Measurements from ENCODE around the gene ZNF367. TPM values are rescaled to one million over a fixed set of nuclear protein-coding genes. Genes with fewer than 3 reads are reported as not detected.

The ZNF367 gene
- total RNA-seq, 4 donors from 2014 or later = 2.2 to 7.1 (median 4.6) TPM

- TF ChIP-seq POLR2A (IDR thresholded peaks at IDR 0.05) = no peak
- TF ChIP-seq CTCF (IDR thresholded peaks at IDR 0.05) = no peak
- DNase-seq = peak; percentile 6
- intact Hi-C loops (cut with DNase I) = no loop called here
- no peak overlapping the region for H3K4me3 ChIP-seq
- no peaks in the 10 kb centered on the region for H3K27me3 ChIP-seq
- peaks cover 8 to 38% (median 16%) of the 10 kb centered on the region in 3 donors for H3K4me1 ChIP-seq
- 40 to 45% methylated on average over 5 of the region's 6 CpGs for WGBS, 2 donors
- H3K9me3 ChIP-seq = no peaks in the 10 kb centered on the region
- peaks cover 0 to 38% (median 2%) of the 10 kb centered on the region in 3 donors for H3K36me3 ChIP-seq
- peak overlapping the region in 3 of 4 donors; percentile 63 to 83 (median 74) for H3K27ac ChIP-seq
Measured at GRCh38 chr9:96344458-96345180, 73.6 kb downstream of the ZNF367 start.

GRCh38 chr9:96343515-96344360, 74.4 kb downstream of the ZNF367 start:
- Histone ChIP-seq H3K27me3 (no peaks in the 10 kb centered on the region), H3K4me3 (no peak overlapping the region), H3K27ac (peak overlapping the region in 3 of 4 donors; percentile 20 to 74 (median 63)), H3K9me3 (no peaks in the 10 kb centered on the region), H3K4me1 (peaks cover 8 to 46% (median 16%) of the 10 kb centered on the region in 3 donors), H3K36me3 (peaks cover 0 to 31% (median 0%) of the 10 kb centered on the region in 3 donors)
- 54 to 67% methylated on average over 5 of the region's 5 CpGs for WGBS, 2 donors
- no peak for DNase-seq
- TF ChIP-seq CTCF (IDR thresholded peaks at IDR 0.05) (no peak), POLR2A (IDR thresholded peaks at IDR 0.05) (no peak)
- intact Hi-C loops (cut with DNase I) = no loop called here

- intact Hi-C loops (cut with DNase I) = no loop called here
- H3K9me3 ChIP-seq = no peaks in the 10 kb centered on the region
- DNase-seq = no peak
- H3K36me3 ChIP-seq = peaks cover 0 to 21% (median 0%) of the 10 kb centered on the region in 3 donors
- H3K27ac ChIP-seq = peak overlapping the region in 3 of 4 donors; percentile 54 to 74 (median 69)
- no peak overlapping the region for H3K4me3 ChIP-seq
- no peaks in the 10 kb centered on the region for H3K27me3 ChIP-seq
- 78 to 88% methylated on average over 12 to 20 of the region's 20 CpGs for WGBS, 2 donors
- peaks cover 8 to 46% (median 16%) of the 10 kb centered on the region in 3 donors for H3K4me1 ChIP-seq
- TF ChIP-seq POLR2A (IDR thresholded peaks at IDR 0.05) (no peak), CTCF (IDR thresholded peaks at IDR 0.05) (no peak)
Measured at GRCh38 chr9:96342571-96343245, 75.5 kb downstream of the ZNF367 start.

GRCh38 chr9:96340707-96341106, 77.5 kb downstream of the ZNF367 start:
- Histone ChIP-seq H3K36me3 (peaks cover 0 to 11% (median 0%) of the 10 kb centered on the region in 3 donors), H3K4me1 (peaks cover 8 to 46% (median 16%) of the 10 kb centered on the region in 3 donors), H3K27ac (no peak overlapping the region), H3K9me3 (no peaks in the 10 kb centered on the region), H3K4me3 (no peak overlapping the region), H3K27me3 (no peaks in the 10 kb centered on the region)
- intact Hi-C loops (cut with DNase I) = no loop called here
- WGBS, 2 donors = 81 to 90% methylated on average over 3 of the region's 3 CpGs
- no peak for DNase-seq
- TF ChIP-seq POLR2A (IDR thresholded peaks at IDR 0.05) = no peak
- no peak for TF ChIP-seq CTCF (IDR thresholded peaks at IDR 0.05)
